Activated T-cell treated with anti-CD3 and anti-CD28 coated beads, Interleukin-2, amount 50 U/mL, for 1 hour (primary cell): ENCODE results near the gene EIF2B4.
"Not testable (repeated sequence)": the region's sequence is repeated elsewhere in the genome, so short reads cannot be mapped to it uniquely, and the experiment has no call there.

Experiments used
- DNase-seq: peaks from one replicate; pipeline ENCODE4 v3.0.0-alpha.2; 2020

EIF2B4 gene

DNA sequence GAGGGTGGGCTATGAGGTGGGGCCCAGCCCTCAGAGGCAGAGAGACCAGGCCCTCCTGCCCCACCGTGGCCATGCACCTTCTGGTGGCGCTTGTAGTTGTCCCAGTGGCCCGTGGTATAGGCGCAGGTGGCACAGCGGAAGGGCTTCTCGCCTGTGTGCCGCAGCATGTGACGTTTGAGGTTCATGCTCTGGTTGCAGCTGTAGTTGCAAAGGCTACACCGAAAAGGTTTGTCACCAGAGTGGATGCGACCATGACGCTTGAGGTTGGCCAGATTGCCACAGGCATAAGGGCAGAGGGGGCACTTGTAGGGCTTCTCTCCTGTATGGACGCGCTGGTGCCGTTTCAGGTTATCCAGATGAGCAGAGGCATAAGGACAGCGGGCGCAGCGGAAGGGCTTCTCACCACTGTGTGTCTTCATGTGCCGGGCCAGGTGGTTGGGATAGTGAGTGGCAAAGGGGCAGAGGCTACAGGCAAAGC lies 7.5 kb upstream of the EIF2B4 start:
- no peak for DNase-seq

DNA sequence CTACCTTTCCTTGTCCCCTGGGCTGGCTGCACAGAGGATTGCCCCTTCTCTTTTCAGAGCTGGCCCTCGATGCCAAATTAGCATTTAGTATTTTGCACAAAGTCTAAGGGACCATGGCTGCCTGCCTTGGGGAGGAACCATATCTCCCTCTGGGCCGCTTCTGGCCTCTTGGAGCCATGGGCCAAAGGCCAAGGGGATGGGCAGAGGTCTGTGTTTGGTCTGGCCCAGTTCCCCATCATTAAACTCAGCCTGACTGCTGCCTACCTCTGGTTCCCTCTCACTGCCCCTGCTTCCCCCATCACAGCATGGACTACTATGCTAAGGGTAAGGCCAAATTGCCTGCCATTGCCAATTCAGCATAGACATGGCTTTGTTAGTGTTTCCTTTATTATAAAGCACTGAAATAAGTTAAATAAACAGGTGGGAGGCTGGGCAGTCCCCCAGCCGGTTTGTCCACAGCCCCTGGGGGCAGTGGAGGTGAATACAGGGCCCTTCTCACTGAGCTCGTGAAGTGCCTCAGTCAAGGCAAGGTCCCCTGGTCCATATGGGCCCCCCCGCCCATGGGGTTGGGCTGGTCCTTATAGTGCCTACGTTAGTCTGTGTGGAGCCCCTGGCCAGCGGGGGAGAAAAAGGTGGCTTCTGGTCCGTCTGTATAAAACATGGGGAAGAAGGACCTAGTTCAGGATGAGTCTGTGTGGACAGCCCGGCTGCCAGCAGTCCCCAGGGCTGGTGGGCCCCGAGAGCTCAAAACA lies 6.9 kb upstream of the EIF2B4 start:
- DNase-seq = no peak

DNA sequence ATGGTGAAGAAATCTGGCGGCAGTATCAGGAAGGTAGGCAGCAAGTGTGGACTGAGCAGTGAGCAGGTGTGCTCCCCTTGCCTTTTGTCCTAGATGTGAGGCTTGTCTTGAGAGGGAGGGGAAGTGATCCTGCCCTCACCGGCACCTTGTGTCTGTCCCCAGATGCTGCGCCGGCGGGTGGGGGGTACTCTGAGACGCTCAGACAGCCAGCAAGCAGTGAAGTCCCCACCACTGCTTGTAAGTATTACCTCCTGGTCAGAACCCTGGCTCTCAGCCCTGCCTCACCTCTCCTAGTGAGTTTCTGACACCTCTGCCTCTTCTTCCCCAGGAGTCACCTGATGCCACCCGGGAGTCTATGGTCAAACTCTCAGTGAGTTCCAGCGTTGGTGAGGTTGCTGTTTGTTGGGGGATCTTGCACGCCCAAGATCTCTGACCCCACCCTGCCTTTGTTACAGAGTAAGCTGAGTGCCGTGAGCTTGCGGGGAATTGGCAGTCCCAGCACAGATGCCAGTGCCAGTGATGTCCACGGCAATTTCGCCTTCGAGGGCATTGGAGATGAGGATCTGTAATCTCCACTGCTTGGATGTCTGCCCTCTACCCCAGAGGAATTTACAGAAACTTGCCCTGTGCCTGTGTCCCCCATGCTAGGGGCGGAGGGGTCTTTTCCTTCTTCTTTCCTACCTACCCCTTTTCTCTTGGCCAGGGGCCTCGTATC lies 6.2 kb upstream of the EIF2B4 start:
- DNase-seq = no peak

DNA sequence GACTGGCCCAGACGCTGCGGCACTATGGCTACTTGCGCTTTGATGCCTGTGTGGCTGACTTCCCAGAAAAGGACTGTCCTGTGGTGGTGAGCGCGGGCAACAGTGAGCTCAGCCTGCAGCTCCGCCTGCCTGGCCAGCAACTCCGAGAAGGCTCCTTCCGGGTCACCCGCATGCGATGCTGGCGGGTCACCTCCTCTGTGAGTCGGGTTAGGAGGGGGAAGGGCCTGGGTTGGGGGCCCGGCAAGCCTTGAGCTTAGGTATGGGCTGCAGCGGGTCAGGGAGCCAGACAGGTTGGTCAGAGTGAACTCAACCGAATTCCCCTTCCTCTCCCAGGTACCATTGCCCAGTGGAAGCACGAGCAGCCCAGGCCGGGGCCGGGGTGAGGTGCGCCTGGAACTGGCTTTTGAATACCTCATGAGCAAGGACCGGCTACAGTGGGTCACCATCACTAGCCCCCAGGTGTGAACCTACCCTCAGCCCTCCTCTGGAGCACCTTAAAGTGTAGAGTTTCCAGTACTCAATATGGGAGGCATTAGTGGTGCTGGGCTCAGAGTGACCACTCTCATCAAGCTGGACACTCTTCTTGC lies 5.5 kb upstream of the EIF2B4 start:
- no peak for DNase-seq

DNA sequence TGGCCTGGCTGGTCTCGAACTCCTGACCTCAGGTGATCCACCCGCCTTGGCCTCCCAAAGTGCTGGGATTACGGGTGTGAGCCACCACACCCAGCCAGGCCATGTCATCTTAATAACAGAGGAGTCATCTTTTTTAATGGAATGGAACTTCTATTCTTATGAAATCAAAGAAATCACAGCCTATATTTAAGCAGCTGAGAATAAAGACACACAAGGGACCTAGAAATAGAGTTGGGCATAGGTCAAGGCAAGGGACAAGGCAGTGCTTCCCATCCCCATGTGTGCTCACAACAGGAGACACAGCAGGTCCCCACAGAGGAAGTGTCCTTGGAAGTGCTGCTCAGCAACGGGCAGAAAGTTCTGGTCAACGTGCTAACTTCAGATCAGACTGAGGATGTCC lies 3.4 kb upstream of the EIF2B4 start:
- no peak for DNase-seq

DNA sequence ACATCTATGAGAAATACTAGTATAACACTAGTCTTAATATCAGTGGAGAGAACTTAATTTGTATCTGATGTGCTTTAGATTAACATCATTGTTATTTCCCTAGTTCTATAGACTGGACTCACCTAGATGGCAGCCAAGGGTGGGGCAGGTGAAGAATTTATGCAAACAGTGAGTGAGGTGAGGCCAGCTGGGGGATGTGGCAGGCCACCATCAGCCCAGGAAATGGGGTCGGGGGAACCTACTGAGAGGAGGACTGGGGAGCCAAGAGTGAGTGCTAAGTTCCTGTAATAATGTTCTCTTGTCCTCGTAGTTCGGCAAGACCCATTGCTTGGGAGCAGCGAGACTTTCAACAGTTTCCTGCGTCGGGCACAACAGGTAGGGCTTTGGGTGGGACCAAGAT lies 2.8 kb upstream of the EIF2B4 start:
- DNase-seq = no peak

DNA sequence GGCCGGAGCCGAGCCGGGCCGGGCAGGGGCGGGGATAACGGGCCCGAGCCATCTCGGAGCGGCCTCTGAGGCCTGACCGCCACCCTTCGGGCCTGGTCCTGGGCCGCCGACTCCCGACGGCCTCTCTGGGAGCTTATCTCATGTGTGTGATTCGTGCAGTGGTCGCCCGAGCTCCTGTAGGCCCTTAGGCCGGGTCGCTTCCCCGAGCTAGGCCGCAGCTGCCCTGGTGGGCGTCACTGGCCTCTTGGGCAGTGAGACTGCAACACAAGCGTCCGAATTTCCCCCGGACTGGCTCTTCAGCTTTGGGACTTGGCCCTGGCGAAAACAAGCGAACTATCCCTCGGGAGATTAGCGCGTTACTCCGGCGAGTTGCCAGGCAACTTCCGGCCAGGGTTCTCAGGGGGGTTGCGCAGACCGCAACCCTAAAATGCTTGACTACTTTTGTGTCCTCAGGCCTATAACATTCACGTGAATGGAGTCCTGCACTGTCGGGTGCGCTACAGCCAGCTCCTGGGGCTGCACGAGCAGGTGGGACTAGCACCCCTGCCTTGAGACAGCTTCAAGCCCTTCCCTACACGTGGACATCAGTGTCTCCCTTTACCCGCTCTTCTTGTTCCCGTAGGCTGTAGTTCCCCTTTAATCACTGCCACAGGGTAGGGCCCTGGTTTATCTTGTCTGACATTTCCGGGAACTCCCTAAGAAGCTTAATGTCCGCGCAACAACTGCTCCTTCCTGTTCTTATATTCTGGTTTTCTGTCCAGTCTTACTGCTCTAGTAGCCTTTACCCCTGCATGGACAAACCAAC lies 880 bp upstream of the EIF2B4 start:
- DNase-seq = no peak

DNA sequence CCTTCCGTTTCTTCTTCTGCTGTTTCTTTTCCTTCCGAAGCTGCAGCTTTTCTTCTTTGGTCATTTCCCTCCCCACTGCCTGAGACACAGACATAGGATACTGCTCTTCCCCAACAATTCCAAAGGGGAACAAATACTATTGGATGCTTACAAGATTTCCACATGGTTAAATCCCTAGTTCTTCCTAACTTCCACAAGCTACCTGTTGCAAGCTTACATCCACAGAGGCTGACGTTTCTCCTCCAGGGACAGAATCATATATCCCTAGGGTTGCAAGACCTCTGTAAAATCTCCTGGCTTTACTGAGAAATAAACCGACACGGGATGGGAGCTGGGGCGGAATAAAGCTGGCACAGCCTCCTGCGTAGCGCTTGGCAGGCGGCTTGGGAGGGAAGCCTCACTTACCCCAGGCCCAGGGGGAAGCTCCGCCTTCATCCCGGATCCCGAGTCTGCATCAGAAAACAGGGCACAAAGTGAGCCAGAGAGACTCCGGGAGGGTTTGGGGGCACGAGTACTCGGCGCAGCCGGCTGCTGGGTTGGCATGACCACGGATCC lies 590 bp downstream of the EIF2B4 start:
- no peak for DNase-seq

DNA sequence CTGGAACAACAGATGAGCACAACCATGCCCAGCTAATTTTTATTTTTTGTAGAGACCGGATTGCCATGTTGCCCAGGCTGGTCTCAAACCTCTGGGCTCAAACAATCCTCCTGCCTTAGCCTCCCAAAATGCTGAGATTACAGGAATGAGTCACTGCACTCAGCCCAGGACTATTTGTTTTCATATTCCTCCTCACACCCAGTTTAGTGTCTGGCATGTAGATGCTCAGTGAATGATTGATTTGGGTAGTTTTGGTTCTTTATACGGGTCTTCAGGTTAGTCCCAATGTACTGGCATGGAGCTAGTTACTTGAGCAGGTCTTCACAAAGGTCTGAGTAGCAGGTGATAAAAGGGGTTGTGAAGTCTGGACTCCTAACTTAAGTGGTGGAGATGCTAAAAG lies 6.2 kb downstream of the EIF2B4 start:
- no peak for DNase-seq

DNA sequence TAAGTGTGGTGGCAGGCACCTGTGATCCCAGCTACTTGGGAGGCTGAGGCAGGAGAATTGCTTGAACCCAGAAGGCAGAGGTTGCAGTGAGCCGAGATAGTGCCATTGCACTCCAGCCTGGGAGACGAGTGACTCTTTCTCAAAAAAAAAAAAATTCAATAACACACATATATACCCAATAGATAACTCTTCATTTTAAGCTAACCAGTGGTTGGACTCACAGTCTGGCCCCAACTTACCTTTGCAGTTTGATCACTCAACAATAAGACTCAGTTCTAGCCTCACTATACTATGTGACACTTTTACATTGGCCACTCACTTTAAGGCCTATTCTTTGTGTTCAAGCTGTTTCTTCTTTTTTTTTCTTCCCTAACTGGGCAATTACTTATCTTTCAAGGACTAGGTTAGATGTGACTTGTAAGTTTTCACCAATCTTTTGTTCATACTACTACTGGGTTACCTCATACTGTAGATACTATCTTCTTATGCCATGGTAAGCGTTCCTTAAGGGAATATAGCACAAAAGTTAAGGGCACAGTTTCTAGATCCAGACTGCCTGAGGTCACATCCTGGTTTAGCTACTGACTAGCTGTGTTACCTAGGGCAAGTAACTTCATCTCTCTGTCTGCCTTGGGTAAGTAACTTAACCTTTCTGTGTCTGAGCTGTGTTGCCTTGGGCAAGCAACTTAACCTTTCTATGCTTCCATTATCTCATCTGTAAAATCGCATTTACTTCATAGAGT lies 7.3 kb downstream of the EIF2B4 start:
- DNase-seq = no peak

DNA sequence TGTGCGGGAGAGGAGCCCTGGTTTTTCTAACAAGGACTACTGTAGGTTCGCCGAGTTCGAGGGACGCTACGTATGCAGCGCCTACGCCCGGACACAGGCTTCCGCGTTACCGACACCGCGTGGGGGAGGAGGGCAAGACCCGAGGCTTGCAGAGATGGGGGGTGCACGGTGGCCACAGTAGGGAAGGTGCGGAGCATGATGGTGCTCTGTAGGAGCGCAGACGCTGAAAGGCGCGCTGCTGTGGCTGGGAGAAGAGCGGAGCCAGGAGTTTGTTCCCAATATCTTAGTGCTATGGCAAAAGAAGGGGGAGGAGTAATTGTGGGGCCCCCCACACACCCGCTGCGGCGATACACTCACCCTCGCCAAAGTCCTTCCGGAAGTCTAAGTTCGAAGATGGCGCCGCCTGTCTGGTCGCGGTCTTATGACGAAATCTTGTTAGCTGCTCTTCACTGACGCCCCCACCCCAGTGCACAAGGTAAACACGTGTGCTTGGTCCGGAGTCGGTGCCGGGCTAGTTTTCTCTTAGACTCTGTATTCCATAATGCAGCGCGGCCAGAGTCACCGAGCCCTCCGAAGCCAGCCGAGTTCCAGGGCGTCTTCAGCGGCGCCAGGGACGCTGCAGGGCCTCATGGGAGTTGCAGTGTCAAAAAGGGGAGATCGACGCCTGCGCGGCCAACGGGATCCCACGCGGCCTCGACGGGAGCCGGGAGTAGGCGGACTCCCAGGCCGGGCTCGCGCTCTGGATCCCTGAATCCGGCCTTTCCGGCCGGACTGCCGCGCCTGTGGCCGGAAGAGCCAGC lies 13.6 kb downstream of the EIF2B4 start, which contains the start of gene GTF3C2:
Gene GTF3C2, minus strand, starts transcription at position 383 of the 800 bp plus-strand sequence. CDS start 13,210 bp downstream, outside the sequence.
- DNase-seq = peak; percentile 89

DNA sequence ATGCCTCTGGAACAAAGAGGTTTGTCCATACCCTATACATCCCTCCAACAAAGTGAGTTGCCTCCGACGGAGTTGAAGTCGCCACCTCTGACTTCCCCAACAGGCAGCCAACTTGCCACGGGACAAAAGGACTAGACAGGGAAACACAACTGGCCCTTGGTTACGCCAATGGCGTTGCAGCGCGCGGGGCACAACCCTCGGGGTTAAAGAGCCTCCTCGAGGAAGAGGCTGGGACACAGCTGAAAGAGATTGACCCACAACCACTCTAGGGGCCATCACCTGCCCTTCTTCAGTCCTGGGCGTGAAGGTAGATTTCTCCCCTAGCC lies 14.1 kb downstream of the EIF2B4 start:
- DNase-seq = no peak

DNA sequence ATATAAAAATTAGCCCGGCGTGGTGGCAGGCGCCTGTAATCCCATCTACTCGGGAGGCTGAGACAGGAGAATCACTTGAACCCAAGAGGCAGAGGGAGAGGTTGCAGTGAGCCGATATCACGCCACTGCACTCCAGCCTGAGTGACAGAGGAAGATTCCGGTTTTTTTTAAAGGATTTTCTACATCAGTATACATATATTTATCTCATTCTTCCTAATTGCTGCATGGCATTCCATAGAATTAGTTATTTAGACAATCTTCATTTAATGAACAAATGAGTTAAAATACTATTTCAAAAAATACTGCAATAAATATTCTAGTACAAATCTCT lies 15.6 kb downstream of the EIF2B4 start:
- DNase-seq = no peak

DNA sequence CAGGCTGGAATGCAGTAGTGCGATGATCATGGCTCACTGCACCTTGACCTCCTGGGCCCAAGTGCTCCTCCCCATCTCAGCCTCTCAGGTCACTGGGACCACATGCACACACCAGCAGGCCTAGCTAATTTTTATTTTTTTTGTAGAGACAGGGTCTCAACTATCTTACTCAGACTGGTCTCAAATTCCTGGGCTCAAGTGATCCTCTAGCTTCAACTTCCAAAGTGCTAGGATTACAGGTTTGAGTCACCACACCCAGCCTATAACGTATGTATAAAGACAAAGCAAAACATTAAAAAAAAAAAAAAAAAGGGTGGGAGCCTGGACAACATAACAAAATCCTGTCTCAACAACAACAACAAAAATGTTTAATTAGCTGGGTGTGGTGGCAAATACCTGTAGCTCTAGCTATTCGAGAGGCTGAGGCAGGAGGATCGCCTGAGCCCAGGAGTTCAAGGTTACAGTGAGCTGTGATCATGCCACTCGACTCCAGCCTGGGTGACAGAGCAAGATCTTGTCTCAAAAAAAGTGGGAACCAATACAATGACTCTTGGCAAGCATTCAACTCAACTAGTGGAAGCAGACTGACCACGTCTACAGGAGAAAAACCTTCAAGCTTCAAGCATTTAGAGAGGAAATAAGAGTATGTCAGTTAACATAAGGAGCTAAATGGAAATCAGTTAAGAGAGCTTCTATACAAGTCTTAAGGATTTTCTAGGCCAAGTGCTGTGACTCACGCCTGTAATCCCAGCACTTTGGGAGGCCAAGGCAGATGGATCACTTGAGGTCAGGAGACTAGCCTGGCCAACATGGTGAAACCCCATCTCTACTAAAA lies 16.2 kb downstream of the EIF2B4 start:
- DNase-seq = no peak

DNA sequence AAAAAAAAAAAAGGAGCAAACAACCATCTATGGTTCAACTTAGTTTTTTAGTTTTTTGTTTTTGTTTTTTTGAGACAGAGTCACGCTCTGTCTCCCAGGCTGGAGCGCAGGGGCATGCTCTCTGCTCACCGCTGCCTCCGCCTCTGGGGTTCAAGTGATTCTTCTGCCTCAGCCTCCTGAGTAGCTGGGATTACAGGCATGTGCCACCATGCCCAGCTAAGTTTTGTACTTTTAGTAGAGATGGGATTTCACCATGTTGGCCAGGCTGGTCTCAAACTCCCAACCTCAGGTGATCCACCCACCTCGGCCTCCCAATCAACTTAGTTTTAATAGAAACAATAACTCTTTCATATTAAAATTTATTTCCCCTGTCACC lies 16.8 kb downstream of the EIF2B4 start:
- not testable (repeated sequence) for DNase-seq

DNA sequence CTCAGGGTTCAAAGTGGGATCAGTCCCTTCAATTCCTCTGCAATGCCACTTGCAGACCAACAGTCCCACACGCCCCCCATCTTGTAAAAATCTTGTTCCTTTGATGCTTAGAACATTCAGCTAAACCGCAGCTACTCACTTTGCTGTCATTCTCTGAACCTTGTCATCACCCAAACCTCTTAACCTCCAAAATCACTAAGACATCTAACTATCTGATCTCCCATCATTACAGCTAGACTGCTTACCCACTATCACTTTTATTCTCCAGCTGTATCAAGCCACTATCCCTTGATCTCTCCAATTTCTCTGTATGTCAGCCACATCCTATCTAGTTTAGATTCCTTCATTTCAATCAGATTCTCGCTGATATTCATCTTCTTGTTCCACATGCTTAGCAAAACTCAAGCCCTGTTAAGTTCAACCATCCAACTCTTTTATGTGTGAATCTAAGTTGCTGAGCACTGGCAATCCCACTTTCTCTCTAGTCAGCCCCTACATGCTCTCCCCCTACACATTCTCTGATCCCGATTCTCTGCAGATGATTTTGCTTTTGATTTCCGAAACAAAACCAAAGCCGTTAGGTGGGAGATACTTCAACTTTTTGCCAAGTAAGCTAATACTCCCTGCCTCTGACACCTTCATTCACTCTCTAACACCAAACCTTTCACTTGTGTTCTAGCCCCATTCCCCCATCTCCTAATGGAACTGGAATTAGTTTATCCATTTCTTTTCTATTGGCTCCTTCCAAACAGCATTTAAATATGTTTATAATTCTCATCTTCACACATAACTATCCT lies 18.1 kb downstream of the EIF2B4 start:
- no peak for DNase-seq

DNA sequence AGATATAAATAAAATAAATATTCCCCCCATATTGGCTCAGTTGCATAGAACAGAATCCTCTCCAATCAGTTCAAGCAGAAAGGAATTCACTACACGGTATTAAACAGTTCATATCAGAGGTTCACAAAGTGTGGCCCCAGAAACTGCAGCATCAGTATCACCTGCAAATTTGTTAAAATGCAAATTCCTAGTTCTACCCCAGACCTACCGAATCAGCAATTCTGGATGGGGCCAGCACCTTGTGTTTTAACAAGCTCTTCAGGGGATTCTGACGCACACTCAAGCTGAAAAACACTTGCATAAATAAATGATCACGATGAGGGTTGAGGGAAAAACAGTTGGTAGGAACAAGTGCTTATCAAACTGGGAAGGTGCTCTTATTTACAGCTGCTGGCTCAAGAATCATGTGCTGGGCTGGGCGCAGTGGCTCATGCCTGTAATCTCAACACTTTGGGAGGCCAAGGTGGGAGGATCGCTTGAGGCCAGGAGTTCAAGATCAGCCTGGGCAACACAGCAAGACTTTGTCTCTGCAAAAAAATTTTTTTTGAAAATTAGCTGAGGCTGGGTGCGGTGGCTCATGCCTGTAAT lies 19.9 kb downstream of the EIF2B4 start:
- no peak for DNase-seq

DNA sequence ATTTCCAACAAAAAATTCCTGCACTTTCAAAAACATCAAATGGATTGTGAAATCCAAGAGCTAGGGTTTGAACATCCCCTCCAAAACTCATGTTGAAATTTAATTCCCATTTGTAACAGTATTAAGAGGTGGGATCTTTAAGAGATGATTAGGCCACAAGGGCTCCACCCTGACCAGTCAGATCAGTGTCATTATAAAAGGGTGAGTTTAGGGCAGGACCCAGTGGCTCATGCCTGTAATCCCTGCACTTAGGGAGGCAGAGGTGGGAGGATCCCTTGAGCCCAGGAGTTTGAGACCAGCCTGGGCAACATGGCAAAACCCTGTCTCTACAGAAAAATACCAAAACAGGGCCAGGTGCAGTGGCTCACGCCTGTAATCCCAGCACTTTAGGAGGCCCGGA lies 22.5 kb downstream of the EIF2B4 start:
- DNase-seq = no peak

DNA sequence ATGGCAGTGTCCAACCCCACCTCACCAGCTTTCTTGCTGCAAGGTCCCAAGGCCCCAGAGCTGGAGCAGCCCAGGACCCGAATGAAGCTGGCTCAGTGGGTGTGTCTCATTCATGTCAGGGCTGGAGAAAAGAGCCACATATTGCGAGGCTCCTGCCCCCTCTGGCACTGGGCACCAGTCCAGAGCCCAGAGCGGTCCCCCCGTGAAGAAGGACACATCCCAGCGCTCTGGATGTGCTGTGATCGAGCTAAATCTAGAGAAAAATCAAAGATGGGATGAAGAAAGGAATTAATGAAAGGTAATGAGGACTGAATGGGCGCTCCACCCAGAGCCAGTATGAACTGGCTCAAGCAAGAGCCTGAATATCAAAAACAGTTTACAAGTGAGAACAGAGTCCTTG lies 34.0 kb downstream of the EIF2B4 start:
- DNase-seq = no peak
